Tibial nerve (tissue), 4 donors: ENCODE results near the gene UBXN7.

ENCODE experiments used
- EP300 ChIP-seq, 2 donors: sonication (generic); formaldehyde crosslinking; IDR thresholded peaks; one replicate each; pipeline ENCODE4 v1.6.1; 2017; ENCODE audit warnings: antibody characterized with exemption in 2 of 2, mild to moderate bottlenecking in 1 of 2
- POLR2A ChIP-seq, 2 donors: fragments of 450-650 bp; IDR thresholded peaks; one replicate each; pipeline ENCODE4 v1.6.1; 2017; ENCODE audit warnings: antibody characterized with exemption in 2 of 2, mild to moderate bottlenecking in 2 of 2, moderate library complexity in 2 of 2
- TF ChIP-seq, protein P1 (sequence below), 5 experiments: fragments of 200-600 bp in 3 of 5; fragments of 450-650 bp in 2 of 5; sonication (generic) in 3 of 5; IDR thresholded peaks; one replicate each; pipeline ENCODE4 v1.5.1; 2016 to 2019; ENCODE audit warnings: antibody characterized with exemption in 5 of 5, mild to moderate bottlenecking in 3 of 5, moderate library complexity in 2 of 5

- TF ChIP-seq, protein P1, sequence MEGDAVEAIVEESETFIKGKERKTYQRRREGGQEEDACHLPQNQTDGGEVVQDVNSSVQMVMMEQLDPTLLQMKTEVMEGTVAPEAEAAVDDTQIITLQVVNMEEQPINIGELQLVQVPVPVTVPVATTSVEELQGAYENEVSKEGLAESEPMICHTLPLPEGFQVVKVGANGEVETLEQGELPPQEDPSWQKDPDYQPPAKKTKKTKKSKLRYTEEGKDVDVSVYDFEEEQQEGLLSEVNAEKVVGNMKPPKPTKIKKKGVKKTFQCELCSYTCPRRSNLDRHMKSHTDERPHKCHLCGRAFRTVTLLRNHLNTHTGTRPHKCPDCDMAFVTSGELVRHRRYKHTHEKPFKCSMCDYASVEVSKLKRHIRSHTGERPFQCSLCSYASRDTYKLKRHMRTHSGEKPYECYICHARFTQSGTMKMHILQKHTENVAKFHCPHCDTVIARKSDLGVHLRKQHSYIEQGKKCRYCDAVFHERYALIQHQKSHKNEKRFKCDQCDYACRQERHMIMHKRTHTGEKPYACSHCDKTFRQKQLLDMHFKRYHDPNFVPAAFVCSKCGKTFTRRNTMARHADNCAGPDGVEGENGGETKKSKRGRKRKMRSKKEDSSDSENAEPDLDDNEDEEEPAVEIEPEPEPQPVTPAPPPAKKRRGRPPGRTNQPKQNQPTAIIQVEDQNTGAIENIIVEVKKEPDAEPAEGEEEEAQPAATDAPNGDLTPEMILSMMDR (IDR thresholded peaks at IDR 0.05), result no peak
- TF ChIP-seq POLR2A (IDR thresholded peaks at IDR 0.05) (no peak), EP300 (IDR thresholded peaks at IDR 0.05) (no peak)
These were observed 96.7 kb downstream of the UBXN7 start for GRCh38 chr3:196335503-196335948.
